ENCODE results near the gene MACROD2.

- TF ChIP-seq CTCF (IDR thresholded peaks at IDR 0.05) (no peak), POLR2A (IDR thresholded peaks at IDR 0.05) (no peak)
These were observed 1929.2 kb downstream of the MACROD2 start for GRCh38 chr20:15924556-15924955.

All from uterus (tissue), 2 donors.